ENCODE measurements around the gene ZBTB37. TPM values are rescaled to one million over a fixed set of nuclear protein-coding genes. Genes with fewer than 3 reads are reported as not detected.

Gene ZBTB37
- total and polyA plus RNA-seq, 11 donors = 2.1 to 14.8 (median 7.8) TPM

GRCh38 chr1:173903827-173904531 lies 35.8 kb downstream of the ZBTB37 start:
- Histone ChIP-seq H3K4me3 (no peak overlapping the region), H3K9me3 (no peaks in the 10 kb centered on the region), H3K4me1 (peaks cover 0 to 6% (median 0%) of the 10 kb centered on the region in 12 donors), H3K36me3 (no peaks in the 10 kb centered on the region), H3K27me3 (no peaks in the 10 kb centered on the region), H3K27ac (no peak overlapping the region)
- intact Hi-C loops (cut with DNase I) = no loop called here
- ATAC-seq = no peak
- TF ChIP-seq, protein P1, sequence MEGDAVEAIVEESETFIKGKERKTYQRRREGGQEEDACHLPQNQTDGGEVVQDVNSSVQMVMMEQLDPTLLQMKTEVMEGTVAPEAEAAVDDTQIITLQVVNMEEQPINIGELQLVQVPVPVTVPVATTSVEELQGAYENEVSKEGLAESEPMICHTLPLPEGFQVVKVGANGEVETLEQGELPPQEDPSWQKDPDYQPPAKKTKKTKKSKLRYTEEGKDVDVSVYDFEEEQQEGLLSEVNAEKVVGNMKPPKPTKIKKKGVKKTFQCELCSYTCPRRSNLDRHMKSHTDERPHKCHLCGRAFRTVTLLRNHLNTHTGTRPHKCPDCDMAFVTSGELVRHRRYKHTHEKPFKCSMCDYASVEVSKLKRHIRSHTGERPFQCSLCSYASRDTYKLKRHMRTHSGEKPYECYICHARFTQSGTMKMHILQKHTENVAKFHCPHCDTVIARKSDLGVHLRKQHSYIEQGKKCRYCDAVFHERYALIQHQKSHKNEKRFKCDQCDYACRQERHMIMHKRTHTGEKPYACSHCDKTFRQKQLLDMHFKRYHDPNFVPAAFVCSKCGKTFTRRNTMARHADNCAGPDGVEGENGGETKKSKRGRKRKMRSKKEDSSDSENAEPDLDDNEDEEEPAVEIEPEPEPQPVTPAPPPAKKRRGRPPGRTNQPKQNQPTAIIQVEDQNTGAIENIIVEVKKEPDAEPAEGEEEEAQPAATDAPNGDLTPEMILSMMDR (IDR thresholded peaks at IDR 0.05) = no peak
- TF ChIP-seq POLR2A (IDR thresholded peaks at IDR 0.05) = no peak
- WGBS, 4 donors = 88 to 91% (median 90%) methylated on average over 6 of the region's 6 CpGs
- DNase-seq = no peak

- no peaks in the 10 kb centered on the region for H3K4me1 ChIP-seq
- H3K27ac ChIP-seq = no peak overlapping the region
- TF ChIP-seq, protein P1 (IDR thresholded peaks at IDR 0.05) = no peak
- TF ChIP-seq POLR2A (IDR thresholded peaks at IDR 0.05) = no peak
- H3K27me3 ChIP-seq = no peaks in the 10 kb centered on the region
- DNase-seq (no peak), ATAC-seq (no peak)
- H3K9me3 ChIP-seq = no peaks in the 10 kb centered on the region
- intact Hi-C loops (cut with DNase I) = no loop called here
- H3K36me3 ChIP-seq = peaks cover 0 to 3% (median 0%) of the 10 kb centered on the region in 9 donors
- whole genome bisulfite sequencing, 4 donors = 91 to 100% (median 94%) methylated on average over 3 of the region's 3 CpGs
- H3K4me3 ChIP-seq = no peak overlapping the region
Measured at GRCh38 chr1:173913111-173913510, 44.9 kb downstream of the ZBTB37 start.

GRCh38 chr1:173914366-173914871 lies 46.2 kb downstream of the ZBTB37 start:
- intact Hi-C loops (cut with DNase I) = no loop called here
- H3K36me3 ChIP-seq = peaks cover 0 to 3% (median 0%) of the 10 kb centered on the region in 9 donors
- WGBS, 4 donors = 82 to 85% (median 83%) methylated on average over 13 of the region's 13 CpGs
- no peak overlapping the region for H3K4me3 ChIP-seq
- no peaks in the 10 kb centered on the region for H3K27me3 ChIP-seq
- no peaks in the 10 kb centered on the region for H3K4me1 ChIP-seq
- no peak overlapping the region for H3K27ac ChIP-seq
- no peak for DNase-seq
- TF ChIP-seq, protein P1 (IDR thresholded peaks at IDR 0.05) = peak in 9 of 12 donors; percentile 17 to 42 (median 32)
- TF ChIP-seq POLR2A (IDR thresholded peaks at IDR 0.05) = no peak
- no peaks in the 10 kb centered on the region for H3K9me3 ChIP-seq
- ATAC-seq = no peak

DNA sequence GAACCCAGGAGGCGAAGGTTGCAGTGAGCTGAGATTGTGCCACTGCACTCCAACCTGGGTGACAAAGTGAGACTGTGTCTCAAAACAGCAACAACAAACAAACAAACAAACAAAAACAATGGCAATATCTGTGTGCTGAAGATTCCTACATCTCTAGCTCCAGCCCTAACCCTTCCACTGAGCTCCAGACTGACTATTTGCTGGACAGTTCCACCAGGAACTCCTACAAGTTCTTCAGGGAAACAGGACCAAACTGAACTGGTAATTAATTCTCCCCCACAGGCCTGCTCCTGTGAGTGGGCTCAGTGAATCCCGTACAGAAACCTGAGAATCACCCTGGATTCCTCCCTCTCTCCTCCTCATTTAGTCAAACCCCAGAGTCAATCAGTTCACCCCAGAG lies 47.4 kb downstream of the ZBTB37 start:
- no peaks in the 10 kb centered on the region for H3K36me3 ChIP-seq
- H3K4me1 ChIP-seq = no peaks in the 10 kb centered on the region
- DNase-seq (no peak), ATAC-seq (no peak)
- H3K9me3 ChIP-seq = no peaks in the 10 kb centered on the region
- WGBS, 4 donors = 85 to 87% (median 86%) methylated on average over 2 of the region's 2 CpGs
- no peak overlapping the region for H3K4me3 ChIP-seq
- TF ChIP-seq, protein P1 (IDR thresholded peaks at IDR 0.05) = no peak
- TF ChIP-seq POLR2A (IDR thresholded peaks at IDR 0.05) = no peak
- H3K27me3 ChIP-seq = no peaks in the 10 kb centered on the region
- H3K27ac ChIP-seq = no peak overlapping the region
- intact Hi-C loops (cut with DNase I) = no loop called here

All from heart left ventricle (tissue), 16 donors.